NK-92 treated with Interleukin-12 subunit alpha and Interleukin-12 subunit beta, amount 100 ng/mL, for 24 hours (cell line): Measurements from ENCODE around the gene TOB1.

ENCODE experiments used
- DNase-seq: peaks from one replicate; lab custom pipeline; 2025; lab: John Stamatoyannopoulos, UW

Gene TOB1

DNA sequence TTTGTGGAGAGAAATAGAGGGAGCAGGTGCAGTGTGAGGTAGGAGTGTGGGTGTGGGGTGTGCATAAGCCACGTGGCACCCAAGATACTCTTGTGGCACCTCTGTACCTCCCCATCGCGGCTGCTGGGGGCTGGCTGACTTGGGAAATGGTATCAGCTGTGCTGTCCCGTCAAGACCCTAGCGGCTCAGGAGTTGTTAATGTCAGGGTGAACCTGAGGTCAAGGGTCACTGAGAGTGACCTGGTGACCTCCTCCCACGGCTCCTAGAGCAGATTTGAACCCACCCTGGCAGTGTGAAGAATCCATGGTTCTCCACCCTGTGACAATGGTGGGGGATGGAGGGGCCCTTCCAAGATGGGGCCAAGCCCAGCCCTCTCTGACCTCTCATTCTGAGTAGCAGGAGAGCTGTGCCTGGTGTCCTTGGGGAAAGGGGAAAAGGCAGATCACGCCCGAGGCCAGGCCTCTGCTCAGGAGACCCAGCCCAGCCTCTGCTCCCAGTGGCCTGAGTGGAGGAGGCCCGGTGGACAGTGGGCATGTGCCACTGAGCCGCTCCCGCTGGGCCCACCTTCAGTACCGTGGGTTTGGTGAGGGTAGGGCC lies 33.8 kb downstream of the TOB1 start:
- no peak for DNase-seq

DNA sequence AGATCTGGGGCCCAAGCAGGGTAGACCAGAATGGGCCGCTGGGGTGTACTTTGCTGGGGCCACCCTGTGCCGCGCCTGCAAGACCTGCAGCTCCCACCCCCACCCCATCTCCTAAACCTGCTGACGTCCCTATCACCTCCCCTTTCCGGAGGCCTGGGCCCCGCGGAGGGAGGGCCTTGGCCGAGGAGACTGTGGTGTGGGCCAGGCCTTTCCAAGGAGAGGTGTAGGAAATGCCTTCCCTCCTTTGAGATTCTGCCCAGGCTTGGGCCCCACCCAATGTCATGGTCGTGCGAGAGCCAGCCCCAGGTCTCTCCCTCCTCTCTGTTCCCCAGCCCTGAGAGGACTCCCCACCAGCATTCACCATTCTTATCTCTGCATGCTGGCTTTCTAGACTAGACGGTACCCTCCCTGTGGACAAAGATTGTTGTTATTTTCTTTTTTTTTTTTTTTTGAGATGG lies 34.7 kb downstream of the TOB1 start:
- no peak for DNase-seq

GRCh38 chr17:50830994-50831393 lies 35.2 kb downstream of the TOB1 start:
- no peak for DNase-seq

- no peak for DNase-seq
Measured at GRCh38 chr17:50830352-50830751, 35.8 kb downstream of the TOB1 start.

DNA sequence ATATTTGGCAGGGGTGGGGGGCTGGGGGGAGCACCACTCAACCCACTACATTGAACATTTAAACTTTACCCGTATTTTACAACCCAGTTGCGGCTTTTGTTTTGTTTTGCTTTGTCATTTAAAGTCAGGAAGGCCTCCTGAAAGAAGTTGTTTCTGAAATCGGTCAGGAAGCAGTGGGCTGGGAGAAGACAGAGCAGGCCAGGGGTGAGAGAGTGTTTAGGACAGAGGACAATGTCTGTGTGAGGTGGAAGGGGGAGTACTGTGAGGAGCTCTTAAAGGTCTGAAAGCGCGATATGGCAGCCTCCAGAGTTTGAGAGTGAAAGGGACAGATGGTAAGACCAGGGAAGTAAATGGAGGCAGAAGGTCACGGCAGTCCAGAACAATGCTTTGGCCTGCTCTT lies 36.8 kb downstream of the TOB1 start:
- no peak for DNase-seq

- DNase-seq, result no peak
Measured at GRCh38 chr17:50828508-50829170, 37.5 kb downstream of the TOB1 start.

- no peak for DNase-seq
Measured at GRCh38 chr17:50825188-50825587, 41.0 kb downstream of the TOB1 start.

DNA sequence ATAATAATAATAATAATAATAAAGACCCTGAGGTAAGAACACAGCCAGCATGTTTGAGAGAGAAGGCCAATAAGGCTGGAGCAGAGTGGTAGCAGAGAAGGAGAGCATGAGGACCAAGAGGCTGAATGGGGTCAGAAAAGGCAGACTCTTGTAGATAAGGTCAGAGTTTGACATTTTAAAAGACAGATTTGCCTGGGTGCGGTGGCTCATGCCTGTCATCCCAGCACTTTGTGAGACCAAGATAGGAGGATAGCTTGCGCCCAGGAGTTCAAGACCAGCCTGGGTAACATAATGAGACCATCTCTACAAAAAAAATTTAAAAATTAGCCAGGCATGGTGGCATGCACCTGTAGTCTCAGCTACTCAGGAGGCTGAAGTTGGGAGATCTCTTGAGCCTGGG lies 41.7 kb downstream of the TOB1 start:
- no peak for DNase-seq

- no peak for DNase-seq
Measured at GRCh38 chr17:50822550-50822949, 43.6 kb downstream of the TOB1 start.

- no peak for DNase-seq
Measured at GRCh38 chr17:50820651-50821050, 45.5 kb downstream of the TOB1 start.

DNA sequence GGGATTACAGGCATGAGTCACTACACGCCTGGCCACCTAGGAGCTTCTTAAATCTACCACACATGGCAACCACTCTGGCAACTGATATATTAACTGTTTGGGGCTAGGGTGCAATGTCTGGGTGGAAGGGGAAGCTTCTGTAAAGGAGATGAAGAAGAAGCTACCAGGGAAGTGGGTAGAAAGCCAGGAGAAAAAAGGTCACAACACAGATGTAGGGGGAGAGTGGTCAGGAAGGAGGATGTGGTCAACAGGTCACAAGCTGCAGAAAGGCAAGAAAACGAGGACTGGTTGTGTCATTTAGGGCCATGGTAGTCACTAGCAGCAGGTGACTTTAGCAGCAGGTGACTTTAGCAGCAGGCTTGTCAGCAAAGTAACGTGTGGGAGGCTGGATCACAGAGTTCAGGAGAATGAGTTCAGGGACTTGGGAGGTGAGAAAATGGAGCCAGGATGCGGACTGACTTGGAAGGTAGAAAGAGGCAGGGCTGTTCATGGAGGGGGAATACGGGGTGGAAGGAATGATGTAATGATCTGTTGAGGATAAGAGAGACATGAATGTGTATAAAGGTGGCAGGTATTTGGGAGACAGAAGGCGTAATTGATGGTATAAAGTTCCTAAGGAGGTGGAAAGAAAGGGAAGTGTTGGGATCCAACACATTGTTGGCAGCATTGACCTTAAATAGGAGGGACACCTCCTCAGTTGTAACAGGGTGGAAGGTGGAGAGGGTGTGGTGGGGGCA lies 47.1 kb downstream of the TOB1 start:
- DNase-seq, result peak; percentile 23

GRCh38 chr17:50818261-50818660 lies 47.9 kb downstream of the TOB1 start:
- no peak for DNase-seq

- no peak for DNase-seq
Measured at GRCh38 chr17:50817838-50818237, 48.3 kb downstream of the TOB1 start.

DNA sequence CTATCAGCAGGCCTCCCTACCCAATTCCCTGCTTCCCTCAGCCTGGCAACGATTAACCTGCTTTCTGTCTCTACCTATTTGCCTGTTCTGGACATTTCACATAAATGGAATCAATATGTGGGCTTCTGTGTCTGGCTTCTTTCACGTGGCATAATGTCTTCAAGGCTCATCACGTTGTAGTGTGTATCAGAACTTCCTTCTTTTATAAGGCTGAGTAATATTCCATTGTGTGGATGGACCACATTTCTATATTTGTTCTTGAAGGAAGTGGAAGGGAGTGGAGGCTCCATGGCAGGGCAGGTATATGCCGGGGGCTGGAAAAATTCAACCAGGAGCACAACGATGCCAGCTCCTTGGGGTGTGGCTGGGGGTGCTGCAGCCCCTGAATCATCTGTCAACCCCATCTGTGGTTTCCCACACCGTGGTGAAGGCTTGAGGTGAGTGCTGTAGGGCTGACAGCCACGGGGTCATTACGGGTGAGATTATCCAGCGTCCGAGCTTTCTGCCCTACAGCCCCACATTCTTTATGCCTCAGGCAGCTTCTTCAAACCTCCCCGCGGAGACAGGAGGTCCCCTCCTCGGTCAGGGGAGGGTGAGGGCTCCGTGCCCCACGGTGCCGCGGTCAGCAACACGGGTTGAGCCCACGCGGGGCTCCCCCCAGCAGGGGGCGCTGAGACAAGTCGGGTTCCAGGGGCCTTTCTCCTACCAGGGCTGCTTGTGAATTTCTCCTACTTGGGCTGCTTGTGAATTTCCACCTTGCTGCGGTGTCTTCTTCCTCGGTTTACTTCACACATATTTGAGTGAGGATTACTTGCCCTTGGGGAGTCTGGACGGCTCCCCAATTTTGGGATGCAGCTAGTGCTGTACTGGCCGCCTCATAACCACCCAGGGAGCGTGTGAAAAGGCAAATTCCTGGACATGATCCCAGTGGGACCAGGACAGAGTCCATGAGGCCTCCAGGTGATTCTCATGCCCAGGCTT lies 49.1 kb downstream of the TOB1 start:
- DNase-seq, result no peak

GRCh38 chr17:50816271-50816670 lies 49.9 kb downstream of the TOB1 start:
- DNase-seq, result no peak

GRCh38 chr17:50815400-50815799 lies 50.8 kb downstream of the TOB1 start:
- DNase-seq, result no peak

- no peak for DNase-seq
Measured at GRCh38 chr17:50813583-50813982, 52.6 kb downstream of the TOB1 start.
